Activated T-cell treated with anti-CD3 and anti-CD28 coated beads, Interleukin-2, amount 50 U/mL, for 4 hours (primary cell): ENCODE data around the gene CCL23. TPM values are rescaled to one million over a fixed set of nuclear protein-coding genes. Genes with fewer than 3 reads are reported as not detected.

Source experiments
- ATAC-seq, 2 donors: fragments of 200-7000 bp; cut with Tn5 transposase; one replicate each; pipeline ENCODE4 v1.10.0; 2021
- DNase-seq: peaks from one replicate; pipeline ENCODE4 v3.0.0-alpha.2; 2020
- H3K27me3 Mint-ChIP-seq: one replicate; pipeline ENCODE4 v1.8.0; 2021; ENCODE audit warnings: low read depth, mixed read lengths
- H3K36me3 Mint-ChIP-seq: one replicate; pipeline ENCODE4 v1.8.0; 2022; ENCODE audit warnings: mixed read lengths; ENCODE audit not compliant: insufficient read depth
- H3K4me1 Mint-ChIP-seq: one replicate; pipeline ENCODE4 v1.8.0; 2021; ENCODE audit warnings: low read depth, mixed read lengths
- H3K4me3 Mint-ChIP-seq: one replicate; pipeline ENCODE4 v1.8.0; 2021; ENCODE audit warnings: mild to moderate bottlenecking, moderate library complexity, mixed read lengths
- H3K9me3 Mint-ChIP-seq: one replicate; pipeline ENCODE4 v1.8.0; 2021; ENCODE audit warnings: mixed read lengths
- total RNA-seq, 3 donors: library from RNA; stranded (reverse); gene quantifications; one replicate each; pipeline ENCODE4 v1.2.1, GENCODE V29; 2021

CCL23 gene, protein sequence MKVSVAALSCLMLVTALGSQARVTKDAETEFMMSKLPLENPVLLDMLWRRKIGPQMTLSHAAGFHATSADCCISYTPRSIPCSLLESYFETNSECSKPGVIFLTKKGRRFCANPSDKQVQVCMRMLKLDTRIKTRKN
- total RNA-seq: not detected

DNA sequence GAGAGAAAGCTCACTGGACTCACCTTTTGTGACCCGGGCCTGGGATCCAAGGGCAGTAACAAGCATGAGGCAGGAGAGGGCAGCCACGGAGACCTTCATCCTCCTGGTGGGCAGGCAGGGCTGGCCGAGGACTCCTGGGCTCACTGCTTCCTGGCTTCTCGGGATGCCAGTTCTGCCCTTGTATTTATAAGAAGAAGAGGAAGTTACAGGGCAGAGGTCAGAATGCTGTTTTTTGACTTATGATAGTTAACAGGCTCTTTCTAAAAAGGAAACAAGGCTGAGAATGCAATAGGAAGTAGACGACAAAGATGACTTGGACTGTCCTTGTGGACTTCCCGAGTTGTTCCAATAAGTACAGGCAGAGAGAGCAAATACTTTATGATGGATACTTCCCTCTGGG is at the start of gene CCL23:
Gene CCL23 (minus strand): TSS at position 174 of the 400 bp plus-strand sequence. CDS start 75 bp downstream, at position 99.
- no peaks in the 10 kb centered on the region for H3K36me3 Mint-ChIP-seq
- H3K27me3 Mint-ChIP-seq: peaks cover 30% of the 10 kb centered on the region
- no peak for ATAC-seq
- no peaks in the 10 kb centered on the region for H3K4me1 Mint-ChIP-seq
- no peak within 1 kb of the TSS for H3K4me3 Mint-ChIP-seq
- no peak for DNase-seq
- H3K9me3 Mint-ChIP-seq: no peaks in the 10 kb centered on the region

DNA sequence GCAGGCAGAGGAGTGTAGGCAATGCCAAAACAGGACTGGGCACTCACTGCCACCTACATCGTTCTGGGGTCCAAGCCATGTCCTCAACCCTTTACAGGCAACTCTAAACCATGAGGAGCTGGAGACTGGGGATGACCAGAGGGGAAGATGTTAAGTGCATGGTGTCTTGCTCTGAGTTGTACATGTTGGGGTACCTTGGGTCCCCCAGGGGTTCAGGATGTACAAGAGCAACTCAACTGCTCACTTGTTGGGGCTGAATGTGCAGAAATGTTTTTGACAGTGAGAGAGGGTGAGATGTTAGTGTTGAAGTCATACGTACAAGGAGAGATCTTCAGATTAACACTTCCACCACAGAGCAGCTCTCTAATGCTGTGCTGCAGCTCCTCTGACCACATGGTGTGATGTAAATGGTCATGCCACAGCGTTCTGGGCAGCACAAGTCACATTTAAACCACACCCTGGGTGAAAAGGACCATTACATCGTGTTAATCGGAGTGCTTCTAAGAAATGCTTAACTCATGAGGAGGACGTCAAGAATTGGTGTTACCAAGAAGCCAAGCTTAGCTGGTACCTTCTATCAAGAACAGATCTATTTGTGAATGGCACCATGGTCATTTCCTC is 48.7 kb upstream of the CCL23 start:
- Mint-ChIP-seq H3K9me3 (no peaks in the 10 kb centered on the region), H3K27me3 (peaks cover 2% of the 10 kb centered on the region), H3K4me1 (peaks cover 10% of the 10 kb centered on the region), H3K4me3 (no peak overlapping the region), H3K36me3 (no peaks in the 10 kb centered on the region)
- ATAC-seq (peak; percentile 55 to 79), DNase-seq (no peak)

DNA sequence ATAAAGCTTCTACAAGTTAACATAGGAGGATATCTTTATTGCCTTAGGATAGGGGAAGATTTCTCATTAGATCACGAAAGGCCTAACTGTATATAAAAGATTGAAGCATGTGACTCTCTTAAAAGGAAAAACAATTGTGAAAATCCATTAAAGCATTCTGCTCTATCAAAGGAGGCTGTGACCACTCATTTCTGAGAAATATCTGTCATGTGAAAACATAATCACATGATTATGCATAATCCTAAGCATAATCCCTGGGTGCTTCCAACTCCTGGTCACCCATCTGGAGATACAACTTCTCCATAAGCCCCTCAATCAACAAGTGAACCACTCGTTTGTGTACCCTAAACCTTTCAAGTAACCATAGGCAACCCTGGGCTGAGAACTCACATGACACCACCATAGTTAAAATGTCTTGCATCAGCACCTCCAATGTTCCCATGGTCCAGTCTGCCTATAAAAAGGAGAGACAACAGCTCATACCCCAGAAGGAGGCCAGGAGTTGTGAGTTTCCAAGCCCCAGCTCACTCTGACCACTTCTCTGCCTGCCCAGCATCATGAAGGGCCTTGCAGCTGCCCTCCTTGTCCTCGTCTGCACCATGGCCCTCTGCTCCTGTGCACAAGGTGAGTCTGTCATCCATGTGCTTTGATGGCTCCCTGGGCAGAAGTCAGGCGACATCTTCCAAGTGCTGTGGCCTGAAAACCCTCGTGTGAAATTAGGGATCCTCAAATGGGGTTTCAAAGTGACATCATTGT is 46.2 kb upstream of the CCL23 start, which contains the start of gene CCL18:
Gene CCL18 (plus strand): TSS at position 487 of the 756 bp plus-strand sequence. CDS start 71 bp downstream, at position 558.
- no peaks in the 10 kb centered on the region for H3K9me3 Mint-ChIP-seq
- no peaks in the 10 kb centered on the region for H3K36me3 Mint-ChIP-seq
- ATAC-seq: no peak
- peaks cover 3% of the 10 kb centered on the region for H3K4me1 Mint-ChIP-seq
- DNase-seq: no peak
- H3K4me3 Mint-ChIP-seq: no peak within 1 kb of the TSS
- peaks cover 5% of the 10 kb centered on the region for H3K27me3 Mint-ChIP-seq

DNA sequence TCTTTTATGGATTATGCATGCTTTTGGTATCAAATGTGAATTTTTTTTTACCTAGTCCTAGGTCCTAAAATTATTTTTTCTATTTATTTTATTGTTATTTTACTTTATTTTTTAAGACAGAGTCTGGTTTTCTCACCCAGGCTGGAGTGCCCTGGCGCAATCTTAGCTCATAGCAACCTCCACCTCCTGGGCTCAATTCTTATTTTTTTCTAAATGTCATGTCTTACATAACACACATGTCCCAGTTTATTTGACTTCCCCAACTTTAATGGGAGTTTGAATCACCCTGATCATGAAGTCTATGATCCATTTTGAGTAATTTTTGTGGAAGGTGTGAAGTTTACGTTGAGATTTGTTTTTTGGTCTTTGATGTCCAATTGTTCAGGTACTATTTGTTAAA is 43.0 kb upstream of the CCL23 start:
- Mint-ChIP-seq H3K36me3 (no peaks in the 10 kb centered on the region), H3K4me3 (no peak overlapping the region), H3K4me1 (no peaks in the 10 kb centered on the region), H3K27me3 (peaks cover 8% of the 10 kb centered on the region), H3K9me3 (no peaks in the 10 kb centered on the region)
- ATAC-seq (no peak), DNase-seq (no peak)

DNA sequence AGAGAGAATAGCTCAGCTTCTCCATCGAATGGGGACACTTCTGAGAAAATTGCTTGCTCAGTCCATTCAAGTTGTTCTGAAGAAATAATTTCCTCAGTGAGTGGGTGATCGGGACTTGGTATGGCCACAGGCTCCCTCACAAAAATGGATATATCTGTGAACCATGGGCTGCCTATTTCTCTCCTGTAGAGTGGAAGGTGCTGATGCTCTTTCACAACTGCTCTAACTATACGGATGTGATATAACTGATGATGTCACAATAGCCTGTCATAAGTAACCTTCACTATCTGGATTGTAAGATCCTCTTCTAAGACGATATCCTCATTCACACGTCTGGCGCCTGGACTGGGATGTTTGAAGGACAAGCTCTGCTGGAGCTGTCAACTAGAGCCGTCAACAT is 41.6 kb upstream of the CCL23 start:
- no peaks in the 10 kb centered on the region for H3K36me3 Mint-ChIP-seq

DNA sequence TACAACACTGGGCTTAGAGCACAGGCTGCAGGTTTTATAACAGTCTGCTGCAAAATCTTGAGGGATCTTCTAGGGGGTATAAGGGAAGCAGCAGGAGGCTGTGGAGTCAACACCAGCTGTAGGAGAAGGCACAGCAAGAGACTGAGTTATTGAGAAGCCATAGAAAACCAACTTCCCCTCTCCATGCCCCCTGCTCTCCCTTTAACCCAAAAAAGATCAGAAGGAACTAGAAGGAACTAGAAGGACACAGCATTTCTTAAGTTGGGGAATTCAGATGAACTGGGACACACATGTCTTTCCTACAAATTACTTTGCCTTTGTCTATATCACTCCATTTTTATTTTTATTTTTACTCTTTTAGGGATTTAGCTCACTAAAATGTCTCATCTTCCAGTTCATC is 40.1 kb upstream of the CCL23 start:
- Mint-ChIP-seq H3K36me3 (no peaks in the 10 kb centered on the region), H3K9me3 (no peaks in the 10 kb centered on the region), H3K27me3 (peaks cover 8% of the 10 kb centered on the region)

More for the DNA sequence above, 41.6 kb upstream of the CCL23 start:
- DNase-seq: no peak
- ATAC-seq: no peak
- Mint-ChIP-seq H3K4me1 (no peaks in the 10 kb centered on the region), H3K9me3 (no peaks in the 10 kb centered on the region), H3K4me3 (no peak overlapping the region), H3K27me3 (peaks cover 8% of the 10 kb centered on the region)

DNA sequence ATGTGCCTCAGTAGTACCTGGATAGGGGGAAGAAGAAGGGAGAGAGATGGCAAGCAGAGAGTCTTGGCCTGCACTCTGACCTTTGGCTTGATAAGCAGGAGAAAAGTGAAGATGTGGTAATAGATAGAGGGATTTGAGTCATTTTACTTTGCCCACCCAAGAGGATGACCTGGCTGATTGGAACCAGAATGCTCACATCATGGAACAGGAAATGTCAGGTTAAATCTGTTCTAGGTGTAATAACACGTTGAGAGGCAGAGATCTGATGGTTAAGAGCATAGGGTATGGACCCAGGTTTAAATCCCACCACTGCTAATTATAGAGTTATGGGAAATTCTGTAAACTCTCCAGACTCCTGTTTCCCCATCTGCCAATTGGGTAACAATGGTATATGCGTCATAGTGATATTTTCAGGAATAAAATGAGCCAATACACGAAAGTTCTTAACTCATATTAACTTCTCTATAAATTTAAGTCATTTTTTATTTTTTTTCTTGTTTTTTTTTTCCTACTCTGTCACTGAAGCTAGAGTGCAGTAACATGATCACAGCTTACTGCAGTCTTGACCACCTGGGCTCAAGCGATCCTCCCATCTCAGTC is 38.2 kb upstream of the CCL23 start:
- DNase-seq: no peak
- peaks cover 14% of the 10 kb centered on the region for H3K9me3 Mint-ChIP-seq
- no peaks in the 10 kb centered on the region for H3K4me1 Mint-ChIP-seq
- H3K4me3 Mint-ChIP-seq: no peak overlapping the region
- H3K27me3 Mint-ChIP-seq: peaks cover 15% of the 10 kb centered on the region
- H3K36me3 Mint-ChIP-seq: no peaks in the 10 kb centered on the region
- ATAC-seq: no peak

More for the DNA sequence above, 40.1 kb upstream of the CCL23 start:
- Mint-ChIP-seq H3K4me3 (no peak overlapping the region), H3K4me1 (no peaks in the 10 kb centered on the region)
- no peak for ATAC-seq
- DNase-seq: no peak

DNA sequence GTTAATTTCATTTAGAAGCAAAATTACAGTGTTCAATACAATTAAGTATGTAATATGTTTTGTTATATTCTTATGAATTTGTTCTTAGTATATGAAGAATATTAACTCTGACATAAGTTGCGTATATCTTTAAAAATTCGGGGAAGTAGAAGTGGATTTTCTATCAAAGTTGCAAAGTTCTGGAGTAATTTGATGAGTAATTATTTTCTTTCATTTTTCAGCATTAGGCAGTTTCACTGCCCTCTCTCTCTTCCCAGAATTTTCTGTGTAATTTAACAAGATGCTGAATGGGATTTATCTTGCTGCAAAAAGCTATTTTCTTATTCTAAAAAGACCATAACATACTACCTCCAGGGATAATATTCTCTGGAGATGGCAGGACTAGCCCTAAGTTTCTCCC is 37.4 kb upstream of the CCL23 start:
- peaks cover 17% of the 10 kb centered on the region for H3K9me3 Mint-ChIP-seq
- no peaks in the 10 kb centered on the region for H3K36me3 Mint-ChIP-seq
- ATAC-seq (no peak), DNase-seq (no peak)
- no peak overlapping the region for H3K4me3 Mint-ChIP-seq
- H3K27me3 Mint-ChIP-seq: peaks cover 15% of the 10 kb centered on the region
- H3K4me1 Mint-ChIP-seq: no peaks in the 10 kb centered on the region

DNA sequence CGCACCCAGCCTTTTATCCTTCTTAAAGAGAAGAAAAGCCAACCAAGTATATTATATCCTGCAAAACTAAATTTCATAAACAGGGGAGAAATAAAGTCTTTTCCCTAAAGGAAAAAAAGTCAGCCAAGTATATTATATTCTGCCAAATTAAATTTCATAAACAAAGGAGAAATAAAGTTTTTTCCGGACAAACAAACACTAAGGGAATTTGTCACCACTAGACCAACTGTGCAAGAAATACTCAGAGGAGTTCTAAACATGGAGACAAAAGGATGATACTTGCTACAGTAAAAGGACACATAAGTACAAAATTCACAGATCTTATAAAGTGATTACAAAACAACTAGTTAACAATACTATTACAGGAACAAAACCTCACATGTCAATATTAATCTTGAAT is 31.9 kb upstream of the CCL23 start:
- peaks cover 36% of the 10 kb centered on the region for H3K9me3 Mint-ChIP-seq
- no peak overlapping the region for H3K4me3 Mint-ChIP-seq
- H3K36me3 Mint-ChIP-seq: no peaks in the 10 kb centered on the region
- H3K27me3 Mint-ChIP-seq: peaks cover 23% of the 10 kb centered on the region
- DNase-seq (no peak), ATAC-seq (no peak)
- H3K4me1 Mint-ChIP-seq: no peaks in the 10 kb centered on the region

DNA sequence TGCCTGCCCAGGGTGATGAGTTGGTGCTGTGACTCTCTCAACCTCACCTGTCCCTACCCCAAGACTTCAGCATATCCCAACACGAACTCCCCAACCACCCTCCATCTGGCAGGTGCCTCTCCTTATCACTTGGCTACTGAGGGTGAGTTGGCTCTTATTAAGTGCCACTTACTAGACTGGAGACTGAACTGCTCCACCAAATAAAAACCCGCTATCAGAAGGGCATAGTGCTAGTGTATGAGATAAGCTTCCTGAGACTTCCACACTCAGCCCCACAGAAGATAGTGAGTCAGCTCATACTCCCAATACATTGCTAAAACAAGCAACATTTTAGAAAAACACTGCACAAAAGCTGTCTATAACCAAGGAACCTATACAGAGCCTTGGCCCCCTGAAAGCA is 30.3 kb upstream of the CCL23 start:
- DNase-seq (no peak), ATAC-seq (no peak)
- Mint-ChIP-seq H3K4me3 (no peak overlapping the region), H3K36me3 (no peaks in the 10 kb centered on the region), H3K4me1 (no peaks in the 10 kb centered on the region), H3K27me3 (peaks cover 27% of the 10 kb centered on the region), H3K9me3 (peaks cover 36% of the 10 kb centered on the region)

DNA sequence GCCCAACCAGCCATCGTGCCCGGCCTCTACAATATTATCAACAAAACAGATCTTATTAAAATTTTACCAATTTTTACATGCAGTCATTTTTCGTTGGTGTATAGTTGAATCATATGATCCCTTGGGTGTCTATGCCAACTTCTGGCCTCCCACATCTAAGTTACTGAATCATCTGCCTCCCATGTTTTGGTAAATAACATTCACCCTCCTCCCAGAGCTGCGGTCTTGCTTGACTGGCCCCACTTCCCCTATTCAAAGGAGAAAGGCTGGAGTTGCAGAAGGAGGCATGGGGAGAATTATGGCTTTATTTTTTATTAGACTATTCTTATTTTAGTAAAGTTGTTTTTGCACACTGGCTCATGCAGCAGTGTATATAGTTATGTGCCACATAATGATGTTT is 18.5 kb upstream of the CCL23 start:
- ATAC-seq: no peak
- Mint-ChIP-seq H3K4me3 (no peak overlapping the region), H3K27me3 (peaks cover 9% of the 10 kb centered on the region), H3K4me1 (no peaks in the 10 kb centered on the region), H3K9me3 (no peaks in the 10 kb centered on the region), H3K36me3 (no peaks in the 10 kb centered on the region)
- DNase-seq: no peak

DNA sequence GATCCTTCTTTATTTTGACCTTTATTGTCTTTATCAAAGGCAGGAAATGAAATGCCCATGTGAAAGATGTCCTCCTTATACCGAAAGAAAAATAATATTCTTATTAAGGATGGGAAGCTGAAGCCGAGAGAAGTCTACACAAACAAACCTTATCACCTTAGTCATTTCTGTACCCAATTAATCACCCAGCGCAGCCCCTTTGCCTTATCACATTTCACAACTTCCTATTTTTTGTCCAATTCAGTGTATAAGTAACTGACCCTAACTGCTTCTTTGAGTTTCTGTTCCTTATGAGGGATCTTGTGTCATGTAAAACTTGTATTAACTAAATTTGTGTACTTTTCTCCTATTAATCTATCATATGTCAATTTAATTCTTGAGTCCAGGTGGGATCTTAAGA is 16.4 kb upstream of the CCL23 start:
- Mint-ChIP-seq H3K36me3 (no peaks in the 10 kb centered on the region), H3K4me1 (no peaks in the 10 kb centered on the region), H3K27me3 (peaks cover 15% of the 10 kb centered on the region), H3K9me3 (no peaks in the 10 kb centered on the region), H3K4me3 (no peak overlapping the region)
- DNase-seq: no peak
- no peak for ATAC-seq

DNA sequence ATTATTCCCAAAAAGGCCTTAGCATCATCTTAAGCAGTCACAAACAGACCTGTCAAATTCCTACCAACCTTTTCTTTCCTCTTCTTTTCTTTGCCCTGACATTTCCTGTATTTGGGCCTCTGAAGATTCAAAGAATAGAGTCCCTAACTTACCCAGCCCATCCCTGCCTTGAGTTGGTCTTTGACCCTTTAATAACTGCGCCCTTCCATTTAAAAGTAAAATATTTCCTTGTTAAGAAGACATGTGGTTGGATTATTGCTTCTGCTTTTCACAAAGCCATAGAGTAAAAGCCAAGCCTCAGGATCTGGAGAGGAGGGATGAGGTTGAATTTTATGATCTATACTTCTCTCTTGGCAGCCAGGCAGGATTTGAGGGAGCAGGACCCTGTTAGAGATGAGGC is 13.2 kb upstream of the CCL23 start:
- H3K27me3 Mint-ChIP-seq: peaks cover 21% of the 10 kb centered on the region

DNA sequence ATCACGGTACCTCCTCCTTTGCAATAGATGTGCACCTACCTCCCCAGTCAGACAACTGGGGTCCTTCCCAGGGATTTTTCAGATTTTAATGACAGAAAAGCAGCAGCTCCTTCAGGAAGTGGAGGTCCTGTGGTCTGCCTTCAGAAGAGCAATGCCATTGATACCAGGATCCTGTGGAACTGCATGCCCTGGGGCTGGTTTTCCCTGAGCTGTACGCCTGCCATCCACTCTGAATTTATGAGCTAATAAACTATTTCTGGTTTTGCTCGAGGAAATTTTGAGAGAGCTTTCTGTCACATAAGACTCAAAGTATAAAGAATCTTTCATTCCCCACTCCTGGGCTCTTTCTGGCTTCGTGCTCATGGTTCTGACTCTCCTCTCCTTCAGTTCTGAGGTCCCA is 10.0 kb upstream of the CCL23 start:
- no peak for ATAC-seq
- no peaks in the 10 kb centered on the region for H3K9me3 Mint-ChIP-seq
- no peaks in the 10 kb centered on the region for H3K4me1 Mint-ChIP-seq
- H3K27me3 Mint-ChIP-seq: peaks cover 21% of the 10 kb centered on the region
- no peak for DNase-seq
- no peaks in the 10 kb centered on the region for H3K36me3 Mint-ChIP-seq
- no peak overlapping the region for H3K4me3 Mint-ChIP-seq

More for the DNA sequence above, 13.2 kb upstream of the CCL23 start:
- no peaks in the 10 kb centered on the region for H3K9me3 Mint-ChIP-seq
- no peaks in the 10 kb centered on the region for H3K36me3 Mint-ChIP-seq
- ATAC-seq (no peak), DNase-seq (no peak)
- H3K4me1 Mint-ChIP-seq: no peaks in the 10 kb centered on the region
- H3K4me3 Mint-ChIP-seq: no peak overlapping the region
